GM19025 (cell line): ENCODE data around the gene ATP6V0B.

ENCODE experiments used
- ATAC-seq: cut with Tn5 transposase; IDR thresholded peaks from one replicate; pipeline ENCODE4 v1.9.1; 2021; ENCODE audit warnings: mild to moderate bottlenecking, low read depth, moderate library complexity; ENCODE audit not compliant: unreplicated experiment

The ATP6V0B gene

DNA sequence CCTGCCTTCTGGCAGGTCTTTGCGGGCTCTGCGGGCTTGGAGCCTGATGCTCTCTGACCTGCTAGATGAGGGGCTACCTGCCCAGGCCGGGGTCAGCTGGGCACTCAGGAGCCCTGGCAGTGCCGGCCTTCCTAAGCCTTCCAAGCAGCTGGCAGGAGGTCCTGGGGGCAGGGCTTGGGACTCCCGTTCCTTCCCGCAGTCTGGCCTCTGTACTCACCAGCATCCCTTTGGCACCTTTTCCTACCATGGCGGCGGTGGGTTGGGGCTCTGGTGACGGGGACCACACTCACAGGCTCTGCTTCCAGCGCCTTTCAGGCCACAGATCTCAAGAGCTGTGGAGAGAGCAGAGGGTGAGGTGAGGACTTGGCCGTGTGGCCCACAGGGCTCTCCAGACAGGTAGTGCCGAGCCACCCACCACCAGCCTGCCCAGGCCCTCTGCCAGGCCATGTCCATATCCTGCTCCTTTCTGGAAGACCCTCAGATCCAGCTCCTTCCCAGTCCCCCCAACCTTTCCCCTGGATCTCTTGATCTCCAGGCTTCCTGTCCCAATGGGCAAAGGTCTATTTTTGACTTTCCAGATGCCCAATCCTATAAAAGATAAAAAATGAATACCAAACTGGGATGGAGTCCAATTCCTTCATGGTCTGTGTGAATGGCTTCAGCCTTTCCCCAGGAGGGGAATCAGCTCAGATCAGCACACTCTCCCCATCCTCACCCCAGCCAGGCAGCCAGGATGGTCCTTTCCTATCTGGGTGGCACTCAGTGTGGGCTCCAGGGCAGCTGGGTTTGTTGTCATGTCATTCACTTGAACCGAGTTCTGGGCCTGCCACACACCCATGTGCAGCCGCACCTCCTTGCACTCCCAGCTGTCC, 49.5 kb downstream of the ATP6V0B start:
- ATAC-seq: no peak

DNA sequence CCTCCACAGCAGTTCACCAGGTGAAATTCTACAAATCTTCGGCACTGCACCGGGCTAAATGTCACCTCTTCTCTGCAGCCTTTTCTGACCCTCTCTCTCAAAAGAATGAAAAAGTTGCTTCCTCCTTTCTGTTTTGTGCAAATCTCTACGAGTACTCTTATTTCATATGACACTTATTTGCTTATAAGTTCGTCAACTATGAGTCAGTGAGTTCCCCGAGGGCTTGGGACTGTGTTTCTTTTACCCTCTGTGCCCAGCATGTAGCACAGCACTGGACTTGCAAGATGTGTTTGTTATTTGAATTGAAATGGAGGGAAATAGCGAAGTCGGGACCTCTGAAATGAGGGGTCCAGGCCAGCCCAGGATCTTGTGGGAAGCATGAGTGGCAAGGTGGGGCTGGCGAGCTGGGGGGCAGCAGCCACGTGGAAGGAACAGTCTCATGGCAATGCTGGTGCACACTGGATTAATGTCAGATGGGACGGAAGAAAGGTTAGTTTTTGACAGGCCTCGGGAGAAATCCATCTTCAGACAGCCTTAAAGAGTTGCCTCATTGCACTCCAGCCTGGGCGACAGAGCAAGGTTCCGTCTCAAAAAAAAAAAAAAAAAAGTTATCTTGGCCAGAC, 50.3 kb downstream of the ATP6V0B start:
- ATAC-seq: no peak

DNA sequence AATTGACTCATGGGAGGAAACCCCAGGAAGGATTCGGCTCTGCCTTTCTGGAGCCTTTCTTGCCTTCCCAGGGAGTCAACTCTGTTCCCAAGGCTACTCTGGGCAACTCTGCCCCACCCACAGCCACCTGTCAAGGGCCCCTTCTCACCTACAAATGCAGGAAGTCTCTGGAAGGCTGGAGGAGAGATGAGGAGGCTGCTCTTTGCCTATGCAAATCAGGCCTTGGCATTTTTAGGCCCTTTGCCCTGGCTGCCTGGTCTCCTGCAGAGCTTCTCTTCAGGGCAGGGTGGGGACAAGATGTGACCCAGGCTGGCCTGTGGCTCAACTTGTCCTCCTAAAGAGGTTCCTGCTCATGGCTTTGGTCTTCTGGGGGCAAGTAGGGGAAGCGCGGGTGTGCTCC, 51.1 kb downstream of the ATP6V0B start:
- ATAC-seq: no peak

DNA sequence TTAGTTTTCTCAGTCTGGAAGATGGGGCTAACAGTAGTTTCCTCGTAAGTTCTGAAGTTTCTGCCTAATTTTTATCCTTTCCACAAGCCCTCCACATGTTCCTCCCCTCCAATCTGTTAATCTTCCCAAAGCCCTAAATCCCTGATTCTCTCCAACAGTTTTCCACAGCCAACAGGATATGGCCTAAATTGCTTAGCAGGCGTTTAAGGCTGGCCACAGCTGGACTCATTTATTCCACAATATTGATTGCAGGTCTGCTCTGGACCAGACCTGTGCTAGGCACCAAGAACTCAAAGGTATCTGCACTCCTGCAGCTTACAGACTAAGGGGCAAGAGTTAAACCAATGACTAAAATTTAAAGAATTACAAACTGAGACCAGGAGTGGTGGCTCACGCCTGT, 52.6 kb downstream of the ATP6V0B start:
- no peak for ATAC-seq
